Measurements from ENCODE around the gene RAI14. TPM values are rescaled to one million over a fixed set of nuclear protein-coding genes. Genes with fewer than 3 reads are reported as not detected.
"Not testable (repeated sequence)": the region's sequence is repeated elsewhere in the genome, so short reads cannot be mapped to it uniquely, and the experiment has no call there.

The RAI14 gene
- total RNA-seq, 4 donors from 2014 or later, result 1.1 to 3.6 (median 1.7) TPM

GRCh38 chr5:34743878-34744277 is 87.8 kb downstream of the RAI14 start:
- Histone ChIP-seq H3K36me3 (no peaks in the 10 kb centered on the region), H3K27me3 (no peaks in the 10 kb centered on the region), H3K9me3 (no peaks in the 10 kb centered on the region), H3K4me1 (no peaks in the 10 kb centered on the region), H3K27ac (no peak overlapping the region), H3K4me3 (no peak overlapping the region)
- in situ Hi-C loops (cut with MboI; ENCODE audit: low sequenced_read_pairs in 4 of 4) (no loop called here), intact Hi-C loops (cut with DNase I; ENCODE audit: low total_unique reads) (no loop called here)
- no peak for DNase-seq
- no peak for TF ChIP-seq CTCF (IDR thresholded peaks at IDR 0.05 in 4 of 5, conservative IDR thresholded peaks at IDR 0.05 in 1 of 5)
- no peak for TF ChIP-seq POLR2A (IDR thresholded peaks at IDR 0.05)
- no peak for ATAC-seq

GRCh38 chr5:34748431-34748830 is 92.3 kb downstream of the RAI14 start:
- no peak overlapping the region for H3K27ac ChIP-seq
- H3K36me3 ChIP-seq, result no peaks in the 10 kb centered on the region
- H3K4me3 ChIP-seq, result no peak overlapping the region
- intact Hi-C loops (cut with DNase I; ENCODE audit: low total_unique reads) (no loop called here), in situ Hi-C loops (cut with MboI; ENCODE audit: low sequenced_read_pairs in 4 of 4) (no loop called here)
- no peaks in the 10 kb centered on the region for H3K9me3 ChIP-seq
- ATAC-seq (no peak), DNase-seq (no peak)
- no peak for TF ChIP-seq POLR2A (IDR thresholded peaks at IDR 0.05)
- TF ChIP-seq CTCF (IDR thresholded peaks at IDR 0.05 in 4 of 5, conservative IDR thresholded peaks at IDR 0.05 in 1 of 5), result no peak
- H3K27me3 ChIP-seq, result no peaks in the 10 kb centered on the region
- no peaks in the 10 kb centered on the region for H3K4me1 ChIP-seq

GRCh38 chr5:34749431-34749873 is 93.3 kb downstream of the RAI14 start:
- H3K9me3 ChIP-seq, result no peaks in the 10 kb centered on the region
- no peak for ATAC-seq
- no peak overlapping the region for H3K4me3 ChIP-seq
- TF ChIP-seq CTCF (IDR thresholded peaks at IDR 0.05 in 4 of 5, conservative IDR thresholded peaks at IDR 0.05 in 1 of 5), result no peak
- no peak for TF ChIP-seq POLR2A (IDR thresholded peaks at IDR 0.05)
- intact Hi-C loops (cut with DNase I; ENCODE audit: low total_unique reads), result no loop called here
- in situ Hi-C loops (cut with MboI; ENCODE audit: low sequenced_read_pairs in 4 of 4), result no loop called here
- H3K36me3 ChIP-seq, result no peaks in the 10 kb centered on the region
- H3K27me3 ChIP-seq, result no peaks in the 10 kb centered on the region
- DNase-seq, result no peak
- H3K27ac ChIP-seq, result no peak overlapping the region
- no peaks in the 10 kb centered on the region for H3K4me1 ChIP-seq

- no peak overlapping the region for H3K27ac ChIP-seq
- ATAC-seq (no peak), DNase-seq (no peak)
- no peaks in the 10 kb centered on the region for H3K36me3 ChIP-seq
- no peaks in the 10 kb centered on the region for H3K27me3 ChIP-seq
- in situ Hi-C loops (cut with MboI; ENCODE audit: low sequenced_read_pairs in 4 of 4) (no loop called here), intact Hi-C loops (cut with DNase I; ENCODE audit: low total_unique reads) (no loop called here)
- no peaks in the 10 kb centered on the region for H3K9me3 ChIP-seq
- no peaks in the 10 kb centered on the region for H3K4me1 ChIP-seq
- H3K4me3 ChIP-seq, result no peak overlapping the region
- TF ChIP-seq POLR2A (IDR thresholded peaks at IDR 0.05), result no peak
These were observed 94.1 kb downstream of the RAI14 start for GRCh38 chr5:34750206-34750605.

GRCh38 chr5:34751807-34752736 is 95.9 kb downstream of the RAI14 start:
- no peak for DNase-seq
- TF ChIP-seq CTCF (IDR thresholded peaks at IDR 0.05 in 4 of 5, conservative IDR thresholded peaks at IDR 0.05 in 1 of 5), result no peak

GRCh38 chr5:34753236-34753635 is 97.1 kb downstream of the RAI14 start:
- H3K4me1 ChIP-seq; ATAC-seq; intact Hi-C loops (cut with DNase I; ENCODE audit: low total_unique reads); H3K27me3 ChIP-seq; H3K36me3 ChIP-seq; H3K9me3 ChIP-seq; H3K27ac ChIP-seq; DNase-seq; H3K4me3 ChIP-seq; in situ Hi-C loops (cut with MboI; ENCODE audit: low sequenced_read_pairs in 4 of 4): not testable (repeated sequence)

More at GRCh38 chr5:34751807-34752736, 95.9 kb downstream of the RAI14 start:
- Histone ChIP-seq H3K27ac (no peak overlapping the region), H3K4me1 (no peaks in the 10 kb centered on the region), H3K9me3 (no peaks in the 10 kb centered on the region), H3K36me3 (no peaks in the 10 kb centered on the region), H3K4me3 (no peak overlapping the region), H3K27me3 (no peaks in the 10 kb centered on the region)
- no peak for ATAC-seq
- intact Hi-C loops (cut with DNase I; ENCODE audit: low total_unique reads) (no loop called here), in situ Hi-C loops (cut with MboI; ENCODE audit: low sequenced_read_pairs in 4 of 4) (no loop called here)
